ENCODE measurements around the gene SEC11C. TPM values are rescaled to one million over a fixed set of nuclear protein-coding genes. Genes with fewer than 3 reads are reported as not detected.

SEC11C gene
- total RNA-seq, 1 experiment from 2014 or later = 106 TPM

DNA sequence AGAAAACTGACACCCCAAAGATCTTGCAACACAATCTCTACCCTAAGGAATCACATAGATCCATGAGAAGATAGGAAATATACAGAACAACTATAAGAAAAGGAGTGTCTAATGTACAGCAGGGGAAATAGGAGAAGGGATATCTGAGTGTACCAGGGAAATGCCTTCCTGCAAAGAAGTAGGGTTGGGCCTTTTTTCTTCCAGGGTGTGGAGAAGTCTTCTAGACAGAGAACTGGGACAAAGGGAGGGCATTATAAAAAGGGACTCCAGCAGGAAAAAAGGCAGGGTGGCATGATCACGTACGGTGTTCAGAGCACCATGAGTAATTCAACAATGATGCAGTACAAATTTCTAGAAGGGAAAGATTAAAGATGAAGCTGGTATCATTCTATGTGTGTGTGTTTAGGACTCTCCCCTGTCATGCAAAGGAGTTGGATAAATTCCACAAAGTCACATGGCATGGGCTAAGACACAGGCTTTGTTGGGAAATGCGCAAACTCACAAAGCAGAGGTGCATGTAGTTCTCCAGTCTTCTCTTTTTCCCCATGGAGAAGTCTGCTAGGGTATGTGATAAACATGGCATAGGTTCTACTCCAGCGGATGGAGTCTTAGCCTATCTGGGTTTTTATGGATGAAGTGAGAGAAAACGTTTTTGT is 6.7 kb upstream of the SEC11C start:
- H3K4me3 Mint-ChIP-seq (ENCODE audit: low read depth, unreplicated experiment) = no peak overlapping the region
- BruUV-seq (replicated peaks) = no TSS peak
- peaks cover 100% of the 10 kb centered on the region for H3K27me3 Mint-ChIP-seq (ENCODE audit: unreplicated experiment)
- intact Hi-C loops (cut with micrococcal nuclease; ENCODE audit: unreplicated experiment) = no loop called here
- no peaks in the 10 kb centered on the region for H3K9me3 Mint-ChIP-seq (ENCODE audit: low read depth, unreplicated experiment)
- TF ChIP-seq, protein P1, sequence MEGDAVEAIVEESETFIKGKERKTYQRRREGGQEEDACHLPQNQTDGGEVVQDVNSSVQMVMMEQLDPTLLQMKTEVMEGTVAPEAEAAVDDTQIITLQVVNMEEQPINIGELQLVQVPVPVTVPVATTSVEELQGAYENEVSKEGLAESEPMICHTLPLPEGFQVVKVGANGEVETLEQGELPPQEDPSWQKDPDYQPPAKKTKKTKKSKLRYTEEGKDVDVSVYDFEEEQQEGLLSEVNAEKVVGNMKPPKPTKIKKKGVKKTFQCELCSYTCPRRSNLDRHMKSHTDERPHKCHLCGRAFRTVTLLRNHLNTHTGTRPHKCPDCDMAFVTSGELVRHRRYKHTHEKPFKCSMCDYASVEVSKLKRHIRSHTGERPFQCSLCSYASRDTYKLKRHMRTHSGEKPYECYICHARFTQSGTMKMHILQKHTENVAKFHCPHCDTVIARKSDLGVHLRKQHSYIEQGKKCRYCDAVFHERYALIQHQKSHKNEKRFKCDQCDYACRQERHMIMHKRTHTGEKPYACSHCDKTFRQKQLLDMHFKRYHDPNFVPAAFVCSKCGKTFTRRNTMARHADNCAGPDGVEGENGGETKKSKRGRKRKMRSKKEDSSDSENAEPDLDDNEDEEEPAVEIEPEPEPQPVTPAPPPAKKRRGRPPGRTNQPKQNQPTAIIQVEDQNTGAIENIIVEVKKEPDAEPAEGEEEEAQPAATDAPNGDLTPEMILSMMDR (IDR thresholded peaks at IDR 0.05; ENCODE audit: unreplicated experiment) = no peak
- no peaks in the 10 kb centered on the region for H3K4me1 Mint-ChIP-seq (ENCODE audit: low read depth, unreplicated experiment)
- DNase-seq = no peak
- H3K27ac Mint-ChIP-seq (ENCODE audit: unreplicated experiment) = no peak overlapping the region
- H3K36me3 Mint-ChIP-seq (ENCODE audit: insufficient read depth, unreplicated experiment) = no peaks in the 10 kb centered on the region
- CTCF ChIA-PET = no interaction called here

DNA sequence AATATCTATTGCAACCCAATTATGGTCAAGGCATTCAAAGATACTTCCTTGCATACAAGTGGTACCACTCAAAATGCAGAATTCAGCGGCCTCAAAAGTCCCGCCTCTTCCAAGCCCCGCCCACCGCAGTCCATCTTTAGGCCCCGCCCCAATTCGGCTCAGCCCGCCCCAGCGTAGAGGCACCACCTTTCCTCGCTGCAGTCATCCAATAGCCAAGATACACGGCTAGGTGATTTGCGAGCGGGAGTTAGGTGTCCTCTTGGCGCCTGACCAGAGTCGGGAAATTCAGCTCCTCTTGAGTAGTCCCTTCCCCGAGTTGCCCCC is 431 bp upstream of the SEC11C start:
- BruUV-seq (replicated peaks) = TSS peak; percentile 71
- peaks cover 16% of the 10 kb centered on the region for H3K4me1 Mint-ChIP-seq (ENCODE audit: low read depth, unreplicated experiment)

DNA sequence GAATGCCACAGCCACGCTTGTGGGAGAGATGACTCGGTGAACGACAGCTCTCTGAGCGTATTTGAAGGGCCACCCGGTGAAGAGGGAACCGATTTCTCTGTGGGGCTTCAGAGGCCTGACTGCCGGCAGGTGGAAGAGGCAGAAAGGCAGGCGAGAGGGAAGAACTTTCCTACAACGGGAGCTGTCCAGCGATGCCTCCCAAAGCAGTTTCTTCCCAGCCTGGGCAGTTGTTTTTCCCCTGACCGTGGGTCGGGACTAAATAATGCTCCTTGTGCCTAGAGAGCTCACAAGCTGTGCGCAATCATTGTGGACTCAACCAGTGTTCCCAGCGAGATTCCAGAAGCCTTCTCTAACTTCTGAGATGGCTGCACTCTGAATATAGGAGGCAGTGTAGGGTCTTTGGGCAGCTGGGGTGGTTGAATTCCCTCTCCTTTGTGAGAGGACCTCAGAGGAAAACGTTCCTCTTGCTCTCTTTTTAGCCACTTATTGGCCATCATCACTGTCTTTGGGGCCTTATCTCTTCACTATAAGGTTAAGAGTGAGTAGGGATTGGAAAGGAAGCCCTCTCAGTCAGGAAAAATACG is 710 bp downstream of the SEC11C start:
- H3K27ac Mint-ChIP-seq (ENCODE audit: unreplicated experiment) = peak overlapping the region; percentile 98
- intact Hi-C loops (cut with micrococcal nuclease; ENCODE audit: unreplicated experiment) = no loop called here

More for the DNA sequence above, 431 bp upstream of the SEC11C start:
- peak; percentile 93 for DNase-seq
- TF ChIP-seq, protein P1 (IDR thresholded peaks at IDR 0.05; ENCODE audit: unreplicated experiment) = no peak
- peak overlapping the region; percentile 98 for H3K27ac Mint-ChIP-seq (ENCODE audit: unreplicated experiment)
- no peaks in the 10 kb centered on the region for H3K9me3 Mint-ChIP-seq (ENCODE audit: low read depth, unreplicated experiment)
- H3K36me3 Mint-ChIP-seq (ENCODE audit: insufficient read depth, unreplicated experiment) = peaks cover 23% of the 10 kb centered on the region
- H3K27me3 Mint-ChIP-seq (ENCODE audit: unreplicated experiment) = peaks cover 45% of the 10 kb centered on the region
- H3K4me3 Mint-ChIP-seq (ENCODE audit: low read depth, unreplicated experiment) = peak overlapping the region; percentile 96
- intact Hi-C loops (cut with micrococcal nuclease; ENCODE audit: unreplicated experiment) = no loop called here
- CTCF ChIA-PET = no interaction called here

DNA sequence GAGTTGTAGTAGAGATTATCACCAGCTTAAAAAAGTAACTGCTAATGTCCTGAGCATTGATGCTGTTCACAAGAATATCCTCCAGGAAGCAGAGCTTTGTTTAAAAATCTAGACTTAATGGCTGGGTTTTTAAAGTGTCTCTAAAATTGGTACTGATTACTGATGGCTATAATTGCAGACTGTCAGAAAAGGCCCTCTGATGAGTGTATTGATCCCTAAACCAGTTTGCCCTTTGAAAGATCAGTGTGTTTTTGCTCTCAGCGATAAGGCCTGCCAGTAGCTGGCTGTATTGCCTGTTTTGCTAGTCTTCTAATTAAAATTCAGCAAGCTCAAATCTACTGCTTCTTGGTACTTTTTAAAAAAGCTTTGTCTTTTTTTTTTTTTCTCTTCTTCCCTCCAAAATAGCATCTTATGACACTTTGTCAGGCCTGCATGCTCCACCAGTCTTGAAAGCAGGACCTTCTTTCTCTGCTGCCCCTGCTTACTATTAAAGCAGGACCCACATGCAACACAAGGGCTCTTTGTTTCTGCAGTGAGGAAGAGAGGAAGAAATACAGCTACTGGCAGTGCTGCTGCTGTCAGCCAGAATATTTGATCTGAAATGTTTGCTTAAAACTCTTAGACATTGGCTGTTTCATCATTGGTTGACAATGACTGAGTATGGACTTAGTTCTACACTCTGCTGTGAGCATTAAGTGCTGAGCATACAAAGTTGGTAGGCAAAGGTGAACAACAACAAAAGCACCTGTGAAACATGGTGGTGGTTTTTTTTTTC is 1.8 kb downstream of the SEC11C start:
- peaks cover 23% of the 10 kb centered on the region for H3K36me3 Mint-ChIP-seq (ENCODE audit: insufficient read depth, unreplicated experiment)
- peaks cover 16% of the 10 kb centered on the region for H3K4me1 Mint-ChIP-seq (ENCODE audit: low read depth, unreplicated experiment)
- H3K27ac Mint-ChIP-seq (ENCODE audit: unreplicated experiment) = peak overlapping the region; percentile 61
- BruUV-seq (replicated peaks) = no TSS peak
- intact Hi-C loops (cut with micrococcal nuclease; ENCODE audit: unreplicated experiment) = no loop called here
- peak overlapping the region; percentile 96 for H3K4me3 Mint-ChIP-seq (ENCODE audit: low read depth, unreplicated experiment)
- H3K9me3 Mint-ChIP-seq (ENCODE audit: low read depth, unreplicated experiment) = no peaks in the 10 kb centered on the region
- DNase-seq = peak; percentile 4
- TF ChIP-seq, protein P1 (IDR thresholded peaks at IDR 0.05; ENCODE audit: unreplicated experiment) = no peak
- CTCF ChIA-PET = interaction anchor here (0.5 to 0.9 kb wide), 3 partner anchors 60 to 272 kb away, joined by 3 to 12 read pairs (median 4); no protein-coding TSS in a partner anchor
- H3K27me3 Mint-ChIP-seq (ENCODE audit: unreplicated experiment) = peaks cover 22% of the 10 kb centered on the region

More for the DNA sequence above, 710 bp downstream of the SEC11C start:
- CTCF ChIA-PET = interaction anchor here (0.7 to 1.1 kb wide), 3 partner anchors 11 to 135 kb away, joined by 3 to 12 read pairs (median 4); no protein-coding TSS in a partner anchor
- BruUV-seq (replicated peaks) = TSS peak; percentile 23
- DNase-seq = peak; percentile 24
- H3K36me3 Mint-ChIP-seq (ENCODE audit: insufficient read depth, unreplicated experiment) = peaks cover 23% of the 10 kb centered on the region
- H3K9me3 Mint-ChIP-seq (ENCODE audit: low read depth, unreplicated experiment) = no peaks in the 10 kb centered on the region
- TF ChIP-seq, protein P1 (IDR thresholded peaks at IDR 0.05; ENCODE audit: unreplicated experiment) = no peak
- H3K4me3 Mint-ChIP-seq (ENCODE audit: low read depth, unreplicated experiment) = peak overlapping the region; percentile 96
- H3K27me3 Mint-ChIP-seq (ENCODE audit: unreplicated experiment) = peaks cover 33% of the 10 kb centered on the region
- peaks cover 16% of the 10 kb centered on the region for H3K4me1 Mint-ChIP-seq (ENCODE audit: low read depth, unreplicated experiment)
